ENCODE results near the gene NCK2. TPM values are rescaled to one million over a fixed set of nuclear protein-coding genes. Genes with fewer than 3 reads are reported as not detected.

NCK2 gene
- total RNA-seq, 1 experiment from 2014 or later = 49.2 TPM

- Histone ChIP-seq H2BK120ac (ENCODE audit: low read depth, low read length, poor library complexity, severe bottlenecking) (no peak overlapping the region), H2BK5ac (ENCODE audit: insufficient read length, low read length) (no peak overlapping the region), H4K91ac (ENCODE audit: insufficient read length, low read depth, low read length) (no peak overlapping the region), H3K4me2 (ENCODE audit: insufficient read depth, insufficient read length, low read length) (no peak overlapping the region), H3K18ac (ENCODE audit: insufficient read length, low read depth, low read length) (no peak overlapping the region), H3K23ac (ENCODE audit: insufficient read length, low read depth, low read length) (no peak overlapping the region), H3K9ac (ENCODE audit: extremely low read depth, insufficient read length, low read length) (no peak overlapping the region), H3K27ac (ENCODE audit: insufficient read length, low read depth, low read length) (no peak overlapping the region), H4K5ac (ENCODE audit: insufficient read length, low read depth, low read length) (no peak overlapping the region), H3K9me3 (ENCODE audit: control insufficient read depth, low read depth, low read length) (no peaks in the 10 kb centered on the region), H4K20me1 (ENCODE audit: control insufficient read depth, insufficient read depth, insufficient read length) (no peaks in the 10 kb centered on the region), H2AFZ (ENCODE audit: low read length) (no peak overlapping the region), H3K79me1 (ENCODE audit: insufficient read depth, low read depth, low read length, poor library complexity, severe bottlenecking) (peaks cover 5% of the 10 kb centered on the region), H3K4ac (ENCODE audit: low read depth, low read length) (no peak overlapping the region), H2BK20ac (ENCODE audit: low read depth, low read length, poor library complexity, severe bottlenecking) (no peak overlapping the region), H2BK12ac (ENCODE audit: insufficient read length, low read depth, low read length) (no peak overlapping the region), H3T11ph (ENCODE audit: low read length) (no peak overlapping the region), H4K8ac (replicated peaks; ENCODE audit: insufficient read length, low read depth, low read length) (no peak overlapping the region), H3K14ac (ENCODE audit: insufficient read depth, low read length) (no peak overlapping the region), H3K23me2 (ENCODE audit: insufficient read length, low read depth, low read length, poor library complexity, severe bottlenecking) (no peaks in the 10 kb centered on the region), H2BK15ac (ENCODE audit: low read depth, low read length) (no peak overlapping the region), H3K79me2 (ENCODE audit: insufficient read depth, low read length) (peaks cover 2% of the 10 kb centered on the region; the same call in 1 of the 2 replicates), H3K56ac (ENCODE audit: insufficient read length, low read depth, low read length) (no peak overlapping the region), H2AK5ac (ENCODE audit: insufficient read length, low read length) (no peak overlapping the region), H3K27me3 (ENCODE audit: insufficient read depth, low read length) (no peaks in the 10 kb centered on the region), H3K4me1 (ENCODE audit: insufficient read depth, low read length) (peaks cover 8% of the 10 kb centered on the region; the same call in 1 of the 2 replicates)
- Mint-ChIP-seq H3K9me3 (no peaks in the 10 kb centered on the region), H3K27me3 (ENCODE audit: low read depth) (no peaks in the 10 kb centered on the region), H3K4me1 (peaks cover 41% of the 10 kb centered on the region in 2 experiments), H3K27ac (no peak overlapping the region), H3K36me3 (ENCODE audit: insufficient read depth in 1 of 3, low read depth in 3 of 3) (no peaks in the 10 kb centered on the region), H3K4me3 (no peak overlapping the region)
- no peak for DNase-seq
- TF ChIP-seq CTCF (conservative IDR thresholded peaks at IDR 0.05) = no peak
- no CpG with 5 or more reads among the region's 3 CpGs for WGBS (ENCODE audit: extremely low coverage, insufficient read length, low lambda C conversion rate)
Measured at GRCh38 chr2:105845976-105846375, 101.3 kb downstream of the NCK2 start.
